Esophagus squamous epithelium (tissue), 4 donors: ENCODE data around the gene DTX1.

Source experiments
- CTCF ChIP-seq, 6 experiments: fragments of 450-650 bp in 4 of 6; fragments of 200-600 bp in 2 of 6; sonication (generic) in 2 of 6; IDR thresholded peaks; one replicate each; pipeline ENCODE4 v1.5.1; 2016 to 2019; ENCODE audit warnings: antibody characterized with exemption in 6 of 6, mild to moderate bottlenecking in 4 of 6, moderate library complexity in 4 of 6
- POLR2A ChIP-seq, 4 donors: fragments of 450-650 bp; IDR thresholded peaks; one replicate each; pipeline ENCODE4 v1.6.1; 2017; ENCODE audit warnings: antibody characterized with exemption in 4 of 4, mild to moderate bottlenecking in 4 of 4, moderate library complexity in 3 of 4

GRCh38 chr12:113066813-113067400 lies 10.4 kb downstream of the DTX1 start:
- TF ChIP-seq CTCF (IDR thresholded peaks at IDR 0.05) (no peak), POLR2A (IDR thresholded peaks at IDR 0.05) (no peak)
